MM.1S (cell line): ENCODE data around the gene MICALL2.

ENCODE experiments used
- CTCF ChIP-seq: fragments of 300-600 bp; sonication (generic); IDR thresholded peaks from 2 replicates; pipeline ENCODE4 v1.5.1; 2016; ENCODE audit warnings: antibody characterized with exemption, low read length, mixed read lengths
- EZH2 ChIP-seq: fragments of 300-600 bp; sonication (generic); optimal IDR thresholded peaks from 2 replicates; pipeline ENCODE3; 2017; ENCODE audit warnings: low read depth, mild to moderate bottlenecking, antibody characterized with exemption, low read length, mixed read lengths
- EZH2phosphoT487 ChIP-seq: fragments of 300-600 bp; sonication (generic); IDR thresholded peaks from 2 replicates; pipeline ENCODE4 v1.6.1; 2018; ENCODE audit warnings: antibody characterized with exemption, low read length

- no peak for TF ChIP-seq EZH2phosphoT487
- no peak for TF ChIP-seq CTCF
- TF ChIP-seq EZH2 = no peak
Observed at GRCh38 chr7:1449501-1449900, 9.8 kb downstream of the MICALL2 start.
